GM08714 (cell line): Measurements from ENCODE around the gene COMMD10.
"Not testable (repeated sequence)": the region's sequence is repeated elsewhere in the genome, so short reads cannot be mapped to it uniquely, and the experiment has no call there.

Source experiments
- H3K4me3 ChIP-seq: fragments of 200-500 bp; sonication (Bioruptor generic); 2 replicates; pipeline ENCODE4 v1.5.1; 2014; ENCODE audit warnings: mild to moderate bottlenecking, low read length, inconsistent platforms
- ZNF274 ChIP-seq: IDR thresholded peaks from 2 replicates; pipeline ENCODE4 v1.6.1; 2012; ENCODE audit warnings: mild to moderate bottlenecking, low read depth, low read length

The COMMD10 gene

DNA sequence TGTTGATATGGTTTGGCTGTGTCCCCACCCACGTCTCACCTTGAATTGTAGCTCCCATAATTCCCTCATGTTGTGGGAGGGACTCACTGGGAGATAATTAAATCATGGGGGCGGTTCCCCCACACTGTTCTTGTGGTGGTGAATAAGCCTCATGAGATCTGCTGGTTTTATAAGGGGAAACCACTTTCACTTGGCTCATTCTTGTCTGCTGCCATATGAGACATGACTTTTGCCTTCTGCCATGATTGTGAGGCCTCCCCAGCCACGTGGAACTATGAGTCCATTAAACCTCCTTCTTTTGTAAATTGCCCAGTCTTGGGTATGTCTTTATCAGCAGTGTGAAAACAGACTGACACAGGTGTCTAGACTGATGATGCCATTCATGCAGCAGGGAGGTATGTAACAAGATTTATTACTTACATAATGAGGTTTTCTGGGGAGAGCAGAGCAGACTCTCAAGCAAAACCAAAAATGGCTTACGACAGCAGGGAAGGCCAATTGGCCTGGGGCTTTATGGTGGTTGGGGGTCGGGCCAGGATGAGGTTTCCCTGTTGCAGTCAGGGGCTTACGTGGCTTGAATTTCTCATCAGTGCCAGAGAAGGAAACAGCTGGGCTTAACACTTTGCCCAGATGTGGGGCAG, 9.5 kb upstream of the COMMD10 start:
- no peak overlapping the region for H3K4me3 ChIP-seq
- TF ChIP-seq ZNF274: no peak

DNA sequence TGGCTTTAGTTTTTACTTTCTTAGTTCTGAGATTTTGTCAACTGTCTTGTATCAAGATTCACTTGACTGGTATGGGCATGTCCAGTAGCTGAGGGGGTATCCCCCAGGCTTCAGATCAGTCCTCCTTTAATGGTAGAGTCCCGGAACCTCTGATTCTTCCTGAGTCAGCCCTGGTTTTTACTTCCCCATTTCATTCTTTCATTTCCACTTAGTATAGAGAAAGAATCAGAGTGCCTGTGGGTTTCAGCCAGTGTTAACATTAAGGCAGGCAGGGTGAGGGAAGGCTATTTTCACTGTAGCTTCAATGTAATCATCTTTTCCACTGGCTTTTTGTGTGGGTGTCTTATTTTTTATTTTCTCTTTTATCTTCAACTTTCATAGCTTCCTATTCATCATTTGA, 8.3 kb upstream of the COMMD10 start:
- TF ChIP-seq ZNF274: no peak
- no peak overlapping the region for H3K4me3 ChIP-seq

DNA sequence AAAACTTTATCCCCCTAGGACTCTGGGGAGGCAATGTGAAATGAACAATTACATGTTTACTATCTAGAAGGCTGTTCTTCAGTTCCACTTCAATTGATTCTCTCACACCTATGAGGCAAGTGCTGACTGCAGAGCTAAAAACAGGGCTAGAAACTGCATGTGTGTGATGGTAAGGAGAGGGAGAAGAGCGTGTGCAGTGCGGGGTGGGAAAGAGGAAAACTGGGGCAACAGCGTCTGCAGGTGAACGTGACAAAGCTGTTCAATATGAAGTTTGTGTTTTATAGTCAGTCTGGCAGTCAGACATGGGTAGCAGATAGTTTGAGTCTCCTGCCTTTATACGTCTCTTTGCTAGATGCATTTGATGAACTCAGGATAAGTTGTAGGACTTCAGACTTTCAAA, 6.6 kb upstream of the COMMD10 start:
- H3K4me3 ChIP-seq: no peak overlapping the region
- no peak for TF ChIP-seq ZNF274

DNA sequence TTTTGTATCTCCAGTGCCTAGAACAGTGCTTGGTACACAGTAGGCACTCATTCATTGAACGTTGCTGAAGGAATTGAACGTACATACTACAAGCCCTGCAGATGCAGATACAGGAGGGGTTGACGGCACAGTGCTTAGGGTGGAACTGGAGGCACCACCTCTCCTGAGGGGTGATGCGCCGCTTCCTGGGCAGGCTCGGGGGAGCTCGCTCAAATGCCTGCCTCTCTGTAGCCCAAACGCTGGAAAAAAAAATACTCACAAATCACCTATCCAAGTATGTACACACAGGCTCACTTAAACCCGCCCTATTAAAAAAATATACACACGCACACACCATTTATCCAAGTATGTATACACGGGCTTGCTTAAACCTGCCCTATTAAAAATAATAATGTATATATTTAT, 536 bp upstream of the COMMD10 start:
- no peak for TF ChIP-seq ZNF274

GRCh38 chr5:116086309-116086708, 1.5 kb downstream of the COMMD10 start:
- not testable (repeated sequence) for H3K4me3 ChIP-seq

More for the DNA sequence above, 536 bp upstream of the COMMD10 start:
- peak overlapping the region; percentile 75 for H3K4me3 ChIP-seq

DNA sequence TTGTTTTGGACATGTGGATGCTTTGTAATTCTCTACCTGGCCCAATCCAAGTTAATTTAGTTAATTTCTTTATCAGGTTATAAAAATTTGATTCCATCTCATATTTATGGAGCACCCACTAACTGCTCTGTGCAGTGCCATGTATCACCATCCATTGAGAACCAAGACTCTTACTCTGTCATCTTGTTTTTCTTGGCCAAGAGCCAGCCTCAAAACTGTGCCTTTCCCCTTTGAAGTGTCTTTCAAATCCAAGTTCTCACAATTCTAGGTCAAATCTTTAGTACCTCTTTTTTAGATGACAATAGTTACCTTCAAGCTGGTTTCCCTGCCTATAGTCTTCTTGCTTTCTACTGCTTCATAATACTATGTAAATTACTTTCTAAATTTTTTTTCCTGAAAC, 3.2 kb downstream of the COMMD10 start:
- H3K4me3 ChIP-seq: no peak overlapping the region
- no peak for TF ChIP-seq ZNF274

- no peak for TF ChIP-seq ZNF274
- H3K4me3 ChIP-seq: no peak overlapping the region
These were observed 5.5 kb downstream of the COMMD10 start for GRCh38 chr5:116090302-116090701.

- TF ChIP-seq ZNF274: no peak
- H3K4me3 ChIP-seq: no peak overlapping the region
These were observed 6.6 kb downstream of the COMMD10 start for GRCh38 chr5:116091416-116091815.

GRCh38 chr5:116097301-116097700, 12.5 kb downstream of the COMMD10 start:
- TF ChIP-seq ZNF274: no peak

DNA sequence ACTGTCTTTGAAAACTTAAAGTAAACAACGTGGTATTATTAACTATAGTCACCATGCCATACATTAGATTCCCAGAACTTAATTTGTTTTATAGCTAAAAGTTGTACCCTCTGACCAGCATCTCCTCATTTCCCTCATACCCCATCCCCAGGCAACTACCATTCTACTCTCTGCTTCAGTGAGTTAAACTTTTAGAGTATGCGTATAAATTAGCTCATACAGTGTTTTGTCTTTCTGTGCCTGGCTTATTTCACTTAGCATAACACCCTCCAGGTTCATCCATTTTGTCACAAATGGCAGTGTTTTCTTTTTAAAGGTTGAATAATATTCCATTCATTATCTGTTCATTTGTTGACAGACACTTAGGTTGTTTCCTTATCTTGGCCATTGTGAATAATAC, 14.2 kb downstream of the COMMD10 start:
- H3K4me3 ChIP-seq: no peak overlapping the region
- TF ChIP-seq ZNF274: no peak

More at GRCh38 chr5:116097301-116097700, 12.5 kb downstream of the COMMD10 start:
- H3K4me3 ChIP-seq: no peak overlapping the region

GRCh38 chr5:116104941-116105340, 20.1 kb downstream of the COMMD10 start:
- not testable (repeated sequence) for H3K4me3 ChIP-seq

- no peak overlapping the region for H3K4me3 ChIP-seq
- TF ChIP-seq ZNF274: no peak
These were observed 30.3 kb downstream of the COMMD10 start for GRCh38 chr5:116115163-116115562.

DNA sequence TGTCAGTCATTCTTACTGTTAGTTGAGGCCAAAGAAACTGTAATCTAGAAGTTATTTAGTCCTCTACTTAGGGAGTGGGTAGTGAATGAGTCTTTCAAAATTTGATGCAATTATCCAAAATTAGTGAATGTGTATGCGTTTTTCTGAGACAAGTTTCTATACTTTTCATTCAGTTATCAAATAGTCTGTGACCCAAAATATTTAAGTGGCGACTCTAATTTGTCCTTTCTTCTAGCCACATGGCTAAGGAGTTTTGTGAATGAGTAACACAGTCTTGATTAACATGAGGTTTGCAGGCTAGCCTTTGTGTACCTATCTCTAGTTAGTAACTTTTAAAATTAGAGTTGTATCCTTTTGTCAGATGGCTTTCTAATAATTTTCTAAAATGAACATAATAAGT, 45.6 kb downstream of the COMMD10 start:
- no peak for TF ChIP-seq ZNF274

DNA sequence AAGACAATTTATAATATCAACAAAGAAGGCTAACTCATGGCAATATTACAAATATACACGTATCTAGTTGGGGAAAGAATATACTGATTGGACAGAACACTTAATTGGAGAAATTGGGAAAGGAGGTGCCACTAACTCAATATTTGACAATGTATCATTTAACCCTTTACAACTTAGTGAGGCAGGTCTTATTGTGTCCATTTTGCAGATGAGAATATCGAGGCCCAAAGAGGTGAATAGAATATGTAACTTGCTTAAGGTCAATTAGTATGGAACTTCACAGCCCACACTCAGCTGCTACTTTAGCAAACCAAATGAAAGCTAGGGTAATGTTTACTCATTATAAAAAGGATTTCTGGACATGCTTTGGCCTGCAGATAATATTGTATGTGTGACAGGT, 46.2 kb downstream of the COMMD10 start:
- no peak for TF ChIP-seq ZNF274

More for the DNA sequence above, 45.6 kb downstream of the COMMD10 start:
- no peak overlapping the region for H3K4me3 ChIP-seq

GRCh38 chr5:116133281-116133680, 48.5 kb downstream of the COMMD10 start:
- H3K4me3 ChIP-seq: no peak overlapping the region
- TF ChIP-seq ZNF274: no peak

More for the DNA sequence above, 46.2 kb downstream of the COMMD10 start:
- no peak overlapping the region for H3K4me3 ChIP-seq

DNA sequence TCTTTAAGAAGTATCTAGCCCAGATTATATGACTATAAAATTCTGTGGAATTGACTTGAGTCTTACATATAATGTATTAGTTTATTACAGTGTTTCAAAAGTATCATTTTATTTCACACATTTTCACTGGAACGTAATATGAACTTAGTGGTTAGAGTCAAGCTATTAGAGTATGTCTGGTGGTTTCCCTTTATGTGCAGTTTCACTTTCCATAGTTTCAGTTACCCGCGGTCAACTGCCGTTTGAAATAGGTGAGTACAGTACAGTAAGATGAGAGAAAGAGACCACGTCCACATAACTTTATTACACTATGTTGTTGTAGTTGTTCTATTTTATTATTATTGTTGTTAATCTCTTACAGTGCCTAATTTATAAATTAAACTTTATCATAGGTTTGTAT, 50.5 kb downstream of the COMMD10 start:
- no peak overlapping the region for H3K4me3 ChIP-seq
- TF ChIP-seq ZNF274: no peak
